GM19043 (cell line): Measurements from ENCODE around the gene QRFP.

ENCODE experiments used
- ATAC-seq: cut with Tn5 transposase; IDR thresholded peaks from one replicate; pipeline ENCODE4 v1.9.1; 2021; ENCODE audit warnings: low read depth; ENCODE audit not compliant: unreplicated experiment

Gene QRFP

GRCh38 chr9:130905902-130906734 lies 9.5 kb upstream of the QRFP start:
- no peak for ATAC-seq

GRCh38 chr9:130905125-130905901 lies 8.7 kb upstream of the QRFP start:
- no peak for ATAC-seq

GRCh38 chr9:130904070-130905044 lies 7.7 kb upstream of the QRFP start:
- ATAC-seq: no peak

- ATAC-seq: no peak
Measured at GRCh38 chr9:130903194-130904069, 6.8 kb upstream of the QRFP start.

GRCh38 chr9:130902204-130903185 lies 5.9 kb upstream of the QRFP start:
- no peak for ATAC-seq

GRCh38 chr9:130901498-130902203 lies 5.0 kb upstream of the QRFP start:
- ATAC-seq: no peak

- no peak for ATAC-seq
Measured at GRCh38 chr9:130900701-130901497, 4.3 kb upstream of the QRFP start.

- no peak for ATAC-seq
Measured at GRCh38 chr9:130899051-130899748, 2.6 kb upstream of the QRFP start.

- ATAC-seq: no peak
Measured at GRCh38 chr9:130898552-130898852, 1.9 kb upstream of the QRFP start.

GRCh38 chr9:130897848-130898551 lies 1.4 kb upstream of the QRFP start:
- ATAC-seq: no peak

GRCh38 chr9:130897105-130897751 lies 616 bp upstream of the QRFP start:
- ATAC-seq: no peak

- no peak for ATAC-seq
Measured at GRCh38 chr9:130895481-130896232, 955 bp downstream of the QRFP start.

- no peak for ATAC-seq
Measured at GRCh38 chr9:130895038-130895437, 1.6 kb downstream of the QRFP start.

- ATAC-seq: no peak
Measured at GRCh38 chr9:130894546-130894945, 2.1 kb downstream of the QRFP start.
